GM18526 (cell line): Measurements from ENCODE around the gene CNIH2.

Source experiments
- POLR2A ChIP-seq: IDR thresholded peaks from 3 replicates; pipeline ENCODE4 v1.6.1; 2011; ENCODE audit not compliant: insufficient read length; ENCODE audit errors: extremely low read depth

Gene CNIH2

DNA sequence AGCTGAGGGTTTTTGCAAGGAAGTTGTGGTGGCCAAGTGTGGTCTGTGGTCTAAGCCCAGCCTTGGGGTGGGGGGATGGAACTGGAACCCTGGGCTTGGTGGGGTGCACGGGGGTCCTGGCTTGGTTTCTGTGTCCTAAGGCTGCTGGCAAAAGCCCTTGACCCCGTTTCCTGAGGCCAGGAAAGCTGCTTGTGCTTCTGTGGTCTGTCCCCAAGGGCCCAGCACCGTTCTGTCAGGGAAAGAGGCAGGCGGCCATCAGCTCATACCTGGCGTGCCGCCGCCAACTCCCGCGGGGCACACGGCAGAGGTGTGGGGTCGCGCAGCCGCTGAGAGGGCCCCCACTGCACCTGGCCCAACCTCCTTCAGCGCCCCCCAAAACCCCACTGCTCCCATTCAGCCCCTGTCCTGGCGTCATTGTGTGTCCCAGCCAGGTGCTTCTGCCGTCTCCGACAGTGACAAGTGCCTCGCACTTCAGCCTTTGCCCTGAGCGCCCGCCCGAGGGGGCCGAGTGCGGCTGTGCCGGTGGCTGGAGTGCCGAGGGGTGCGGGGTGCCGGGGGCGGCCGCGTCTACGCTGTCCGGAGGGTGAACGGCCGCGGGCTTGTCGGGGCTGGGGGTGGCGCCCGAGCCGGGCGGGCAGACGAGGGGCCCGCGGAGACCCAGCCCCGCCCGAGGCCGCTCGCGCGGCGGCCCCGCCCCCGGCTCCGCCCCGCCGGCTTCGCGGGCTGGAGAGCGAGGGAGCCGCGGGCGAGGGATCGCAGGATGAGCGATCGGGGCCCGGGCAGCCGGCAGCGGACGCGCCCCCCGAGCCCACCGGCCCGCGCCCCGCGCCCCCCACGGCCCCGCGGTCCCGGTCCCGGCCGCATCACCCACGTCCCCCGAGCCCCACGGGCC, at the start of gene CNIH2:
Gene CNIH2 (plus strand): TSS at position 705 of the 892 bp plus-strand sequence. CDS start 282 bp downstream, outside the sequence.
- no peak for TF ChIP-seq POLR2A

DNA sequence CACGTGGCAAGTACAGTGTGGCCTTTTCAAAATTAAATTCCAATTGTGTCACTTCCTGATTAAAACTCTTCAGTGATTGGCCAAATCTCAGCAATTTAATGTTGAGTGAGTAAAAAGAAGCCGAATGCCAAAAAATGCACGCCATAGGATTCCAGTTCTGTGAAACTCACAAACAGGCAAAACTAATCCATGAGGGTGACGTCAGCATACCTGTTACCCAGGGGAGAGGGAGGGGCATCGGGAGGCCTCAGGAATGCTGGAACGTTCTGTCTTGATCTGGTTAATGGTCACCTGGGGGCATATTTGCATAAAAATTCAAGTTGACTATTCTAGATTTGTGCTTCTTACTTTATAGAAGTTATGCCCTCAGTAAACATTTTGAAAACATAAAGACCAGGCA, 49.5 kb upstream of the CNIH2 start:
- TF ChIP-seq POLR2A, result no peak

DNA sequence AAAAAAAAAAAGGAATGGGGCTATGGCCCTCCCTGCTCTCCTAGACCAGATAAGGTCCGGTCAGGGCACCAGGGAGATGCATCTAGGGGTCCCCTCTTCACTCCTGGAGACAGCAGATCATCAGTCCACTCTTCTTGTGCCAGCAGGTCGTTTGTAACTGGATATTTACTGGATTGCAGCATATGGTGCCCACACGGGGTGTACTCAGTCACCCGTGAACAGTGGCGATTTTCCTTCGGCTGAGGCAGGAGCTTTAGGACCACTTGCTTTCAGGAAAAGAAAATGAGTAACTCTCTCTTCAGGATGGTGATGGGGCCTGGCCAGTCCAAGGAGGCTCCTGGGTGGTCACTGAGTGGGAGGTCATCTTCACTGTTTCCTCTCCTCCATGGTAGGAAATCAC, 47.8 kb upstream of the CNIH2 start:
- TF ChIP-seq POLR2A, result no peak

- no peak for TF ChIP-seq POLR2A
These were observed 47.0 kb upstream of the CNIH2 start for GRCh38 chr11:66230978-66231377.

DNA sequence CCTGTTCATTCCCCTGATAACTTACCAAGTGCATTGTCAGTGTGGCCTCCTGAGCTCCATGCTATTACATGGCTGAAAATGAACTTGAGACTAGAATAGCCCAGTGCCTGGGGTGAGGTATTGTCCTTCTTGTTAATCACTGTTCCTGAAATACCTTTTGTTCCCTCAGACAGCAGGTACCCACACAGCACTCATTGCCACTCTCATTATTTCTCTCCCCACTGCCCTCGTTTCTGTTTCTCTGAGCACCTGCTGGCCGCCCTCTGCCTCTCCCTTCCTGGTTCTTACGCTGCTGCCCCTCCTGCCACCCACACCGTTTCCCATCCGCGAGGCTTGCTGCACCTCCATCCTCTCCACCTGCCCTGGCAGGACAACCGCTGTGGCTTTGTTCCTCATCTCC, 46.4 kb upstream of the CNIH2 start:
- TF ChIP-seq POLR2A, result no peak

DNA sequence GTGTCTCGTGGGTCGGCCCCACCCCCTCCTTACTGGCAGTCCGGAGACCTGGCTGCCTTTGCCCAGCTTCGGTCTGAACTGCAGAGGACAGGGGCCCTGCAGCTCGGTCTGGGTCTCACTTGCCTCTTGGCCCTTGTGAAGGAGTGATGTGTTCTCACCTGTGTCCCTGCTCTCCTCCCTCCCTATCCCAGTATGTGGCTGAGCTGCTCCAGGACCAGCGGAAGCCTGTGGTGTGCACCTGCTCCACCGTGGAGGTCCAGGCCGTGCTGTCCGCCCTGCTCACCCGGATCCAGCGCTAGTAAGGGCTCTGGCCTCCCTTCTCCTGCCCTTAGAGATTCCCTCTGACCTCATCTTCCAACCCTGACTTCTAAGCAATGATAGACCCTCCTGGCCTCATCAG, 45.2 kb upstream of the CNIH2 start:
- no peak for TF ChIP-seq POLR2A

DNA sequence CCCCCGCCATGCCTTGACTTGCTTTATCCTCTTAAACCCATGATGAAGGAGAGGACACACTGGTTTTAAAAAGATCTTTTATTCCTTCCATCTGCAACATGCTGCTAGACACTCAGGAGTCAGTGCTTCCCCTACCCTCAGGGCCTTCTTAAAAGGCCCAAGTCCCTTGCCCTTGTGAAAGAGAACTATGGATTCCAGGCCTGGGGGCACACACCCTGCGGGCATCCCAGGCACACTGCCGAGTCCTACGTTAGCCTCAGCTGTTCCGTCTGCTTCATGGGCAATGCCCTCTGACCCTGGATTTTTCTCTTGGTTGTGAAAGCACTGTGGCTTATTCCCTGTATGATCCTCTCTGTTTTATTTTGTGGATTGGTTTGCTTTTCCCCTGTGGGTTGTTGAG, 44.7 kb upstream of the CNIH2 start:
- TF ChIP-seq POLR2A, result no peak

DNA sequence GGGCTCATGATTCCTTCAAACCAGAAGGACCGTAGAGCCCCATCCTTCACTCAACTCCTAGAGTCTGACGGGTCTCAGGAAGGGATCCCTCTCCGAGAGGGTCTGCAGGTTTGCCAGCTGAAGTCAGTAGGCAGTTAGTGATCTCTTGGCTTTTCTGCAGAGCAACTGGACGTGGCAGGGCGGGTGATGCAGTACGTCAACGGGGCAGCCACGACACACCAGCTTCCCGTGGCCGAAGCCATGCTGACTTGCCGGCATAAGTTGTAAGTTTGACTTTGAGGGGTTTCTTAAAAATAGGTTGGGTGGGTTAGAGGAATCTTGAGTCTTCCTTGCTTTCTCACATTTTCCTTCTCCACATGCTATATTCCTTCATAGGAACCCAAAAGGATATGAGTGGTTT, 42.8 kb upstream of the CNIH2 start:
- no peak for TF ChIP-seq POLR2A

DNA sequence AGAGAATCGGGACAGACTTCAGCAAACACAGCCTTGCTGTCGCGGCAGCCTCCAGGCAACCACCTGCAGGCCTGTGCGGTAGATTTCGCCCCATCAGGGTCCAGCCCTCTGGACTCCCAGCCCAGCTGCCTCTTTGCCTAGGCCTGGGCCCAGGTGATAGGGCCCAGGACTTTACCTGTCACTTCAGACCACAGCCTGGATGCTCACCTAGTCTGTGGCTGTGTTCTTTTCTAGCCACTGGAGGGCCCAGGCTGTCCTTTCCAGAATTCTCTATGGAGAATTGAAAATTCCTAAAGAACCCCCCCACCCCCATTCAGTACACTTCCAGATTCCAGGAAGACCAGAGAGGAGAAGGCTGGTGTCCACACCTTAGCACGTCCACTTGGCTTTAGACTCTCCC, 40.1 kb upstream of the CNIH2 start:
- no peak for TF ChIP-seq POLR2A

DNA sequence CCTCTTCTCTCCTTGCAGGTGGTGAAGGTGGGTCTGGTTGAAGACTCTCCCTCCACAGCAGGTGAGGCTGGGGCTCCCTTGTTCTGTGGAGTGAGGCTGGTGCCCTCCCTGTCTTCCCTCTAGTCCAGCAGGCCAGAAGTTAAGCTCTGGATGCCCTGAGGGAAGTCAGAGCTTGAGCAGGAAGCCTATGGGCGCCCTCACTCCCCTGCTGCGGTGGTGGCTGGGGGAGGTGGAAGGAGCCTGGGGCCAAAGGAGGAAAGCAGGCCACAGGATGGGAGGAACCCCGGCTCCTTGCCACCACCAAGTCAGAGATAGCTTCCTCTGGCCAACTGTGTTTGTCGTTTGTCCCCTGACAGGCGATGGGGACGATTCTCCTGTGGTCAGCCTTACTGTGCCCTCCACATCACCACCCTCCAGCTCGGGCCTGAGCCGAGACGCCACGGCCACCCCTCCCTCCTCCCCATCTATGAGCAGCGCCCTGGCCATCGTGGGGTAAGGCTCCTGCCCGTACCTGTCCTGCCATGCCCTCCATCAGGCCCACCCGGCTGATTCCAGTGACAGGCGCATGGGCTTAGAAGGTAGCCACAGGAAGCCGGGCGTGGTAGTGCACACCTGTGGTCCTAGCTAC, 39.1 kb upstream of the CNIH2 start:
- no peak for TF ChIP-seq POLR2A

DNA sequence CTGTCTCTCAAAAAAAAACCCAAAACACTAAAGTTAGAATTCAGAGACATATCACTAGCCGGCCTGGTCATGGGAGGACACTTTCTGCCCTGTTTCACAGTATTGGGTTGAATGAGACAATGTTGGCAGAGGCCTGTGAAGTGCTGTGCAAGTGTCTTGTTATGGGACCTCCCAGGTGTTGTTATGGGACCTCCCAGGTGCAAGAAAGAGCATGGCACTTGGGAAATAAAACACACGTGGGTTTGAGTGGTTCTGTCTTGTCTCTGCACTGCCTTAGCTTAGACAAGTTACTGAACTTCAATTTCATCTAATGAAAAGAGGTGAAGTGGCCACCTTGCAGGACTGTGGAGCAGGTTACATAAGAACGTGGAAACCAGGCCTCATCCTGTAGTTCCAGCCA, 38.5 kb upstream of the CNIH2 start:
- no peak for TF ChIP-seq POLR2A

GRCh38 chr11:66239998-66240780, 37.8 kb upstream of the CNIH2 start:
- no peak for TF ChIP-seq POLR2A

- no peak for TF ChIP-seq POLR2A
These were observed 37.2 kb upstream of the CNIH2 start for GRCh38 chr11:66240781-66241136.

- TF ChIP-seq POLR2A, result no peak
These were observed 35.7 kb upstream of the CNIH2 start for GRCh38 chr11:66242095-66242765.

DNA sequence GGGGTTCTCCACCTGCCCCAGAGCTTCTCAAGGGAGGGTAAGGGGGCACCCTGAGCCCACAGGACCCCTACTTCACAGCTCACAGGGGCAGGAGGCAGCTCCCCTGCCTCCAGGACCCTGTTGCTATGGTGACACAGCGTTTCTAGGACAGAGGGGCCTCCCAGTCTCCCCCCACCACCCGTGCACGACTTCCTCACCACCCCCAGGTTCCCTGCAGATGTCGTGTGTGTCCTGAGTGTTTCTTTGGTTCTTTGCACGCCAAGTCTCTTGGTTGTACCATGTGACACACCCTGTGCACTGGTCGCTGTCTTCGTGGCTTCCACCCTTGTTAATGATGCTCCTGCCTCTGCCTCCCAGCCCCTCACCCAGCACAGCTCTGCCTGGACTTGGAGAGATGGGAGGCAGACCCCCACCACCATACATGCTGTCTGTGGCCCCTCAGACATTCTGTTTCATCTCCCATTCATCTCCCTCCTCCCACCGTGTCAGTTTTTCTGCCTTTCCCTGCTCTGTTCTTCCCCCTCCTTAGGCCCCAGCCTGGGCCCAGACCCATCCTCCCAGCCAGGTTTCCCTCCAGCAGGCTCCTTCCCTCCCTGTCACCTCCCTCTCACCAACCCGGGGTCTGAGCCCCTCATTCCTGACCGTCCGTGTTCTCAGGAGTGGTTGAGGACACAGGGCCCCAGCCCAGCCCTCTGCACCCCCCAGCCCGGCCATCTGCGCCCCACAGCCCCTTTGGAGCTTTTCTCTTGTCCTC, 34.0 kb upstream of the CNIH2 start:
- TF ChIP-seq POLR2A, result no peak
